ENCODE data around the gene PTPRM. TPM values are rescaled to one million over a fixed set of nuclear protein-coding genes. Genes with fewer than 3 reads are reported as not detected.

The PTPRM gene
- total RNA-seq, 4 donors from 2014 or later: 206 to 337 (median 255) TPM

- TF ChIP-seq, protein P1, sequence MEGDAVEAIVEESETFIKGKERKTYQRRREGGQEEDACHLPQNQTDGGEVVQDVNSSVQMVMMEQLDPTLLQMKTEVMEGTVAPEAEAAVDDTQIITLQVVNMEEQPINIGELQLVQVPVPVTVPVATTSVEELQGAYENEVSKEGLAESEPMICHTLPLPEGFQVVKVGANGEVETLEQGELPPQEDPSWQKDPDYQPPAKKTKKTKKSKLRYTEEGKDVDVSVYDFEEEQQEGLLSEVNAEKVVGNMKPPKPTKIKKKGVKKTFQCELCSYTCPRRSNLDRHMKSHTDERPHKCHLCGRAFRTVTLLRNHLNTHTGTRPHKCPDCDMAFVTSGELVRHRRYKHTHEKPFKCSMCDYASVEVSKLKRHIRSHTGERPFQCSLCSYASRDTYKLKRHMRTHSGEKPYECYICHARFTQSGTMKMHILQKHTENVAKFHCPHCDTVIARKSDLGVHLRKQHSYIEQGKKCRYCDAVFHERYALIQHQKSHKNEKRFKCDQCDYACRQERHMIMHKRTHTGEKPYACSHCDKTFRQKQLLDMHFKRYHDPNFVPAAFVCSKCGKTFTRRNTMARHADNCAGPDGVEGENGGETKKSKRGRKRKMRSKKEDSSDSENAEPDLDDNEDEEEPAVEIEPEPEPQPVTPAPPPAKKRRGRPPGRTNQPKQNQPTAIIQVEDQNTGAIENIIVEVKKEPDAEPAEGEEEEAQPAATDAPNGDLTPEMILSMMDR (IDR thresholded peaks at IDR 0.05; ENCODE audit: low read depth): no peak
Observed at GRCh38 chr18:7535436-7536205, 31.5 kb upstream of the PTPRM start.

- TF ChIP-seq, protein P1 (IDR thresholded peaks at IDR 0.05; ENCODE audit: low read depth): no peak
Observed at GRCh38 chr18:7537145-7537544, 30.0 kb upstream of the PTPRM start.

DNA sequence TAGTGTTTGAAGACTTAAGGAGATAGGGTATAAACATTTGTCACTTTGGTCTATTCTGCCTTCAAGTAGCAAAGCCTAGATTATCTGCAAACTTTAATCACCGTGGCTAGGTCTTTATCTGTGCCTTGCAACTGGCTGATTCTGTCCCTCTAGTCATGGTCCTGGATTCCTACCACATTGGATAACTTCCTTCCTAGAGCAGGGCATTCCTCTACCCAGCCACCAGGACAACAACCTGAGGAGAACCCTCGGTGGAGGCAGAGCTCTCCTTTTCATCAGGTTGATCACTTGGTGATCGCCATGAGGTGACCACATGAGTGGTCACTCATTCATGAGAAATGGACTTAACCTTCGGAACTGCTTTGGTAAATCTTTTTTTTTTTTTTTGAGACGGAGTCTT, 25.3 kb upstream of the PTPRM start:
- TF ChIP-seq, protein P1 (IDR thresholded peaks at IDR 0.05; ENCODE audit: low read depth): no peak

DNA sequence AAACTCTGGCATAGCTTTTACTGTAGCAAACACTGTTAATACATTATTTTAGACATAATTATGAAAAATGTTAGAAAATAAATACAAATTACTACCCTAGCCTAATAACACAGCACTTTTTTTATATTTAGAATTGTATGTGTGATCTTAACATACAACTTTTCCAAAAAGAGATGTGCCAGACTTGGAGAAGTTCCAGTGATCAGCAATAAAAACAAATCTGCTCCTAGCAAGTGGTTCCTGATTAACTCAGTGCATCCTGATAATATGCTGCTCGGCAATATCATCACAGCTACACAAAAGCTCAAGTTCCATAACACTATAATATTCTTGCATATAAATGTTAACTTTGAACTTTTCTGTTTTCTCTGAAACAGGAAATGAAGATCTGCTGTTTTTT, 22.4 kb upstream of the PTPRM start:
- TF ChIP-seq, protein P1 (IDR thresholded peaks at IDR 0.05; ENCODE audit: low read depth): no peak

DNA sequence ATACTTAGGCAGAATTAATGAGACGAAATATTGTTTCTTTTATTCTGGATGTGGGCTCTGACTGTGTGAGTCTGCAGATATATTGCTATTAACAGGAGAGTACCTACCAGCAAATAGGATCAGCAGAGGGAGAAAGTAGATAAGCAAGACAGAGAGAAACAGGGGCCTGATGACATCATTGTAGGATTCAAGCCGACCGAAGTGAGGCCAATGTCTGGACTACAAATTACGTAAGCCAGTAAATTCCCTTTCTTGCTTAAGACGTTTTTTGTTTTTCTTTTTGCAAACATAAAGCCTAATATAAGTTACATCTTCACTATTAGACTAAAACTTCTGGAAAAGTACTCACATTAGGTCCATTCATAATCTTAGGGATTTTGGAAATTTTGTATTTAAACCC, 21.4 kb upstream of the PTPRM start:
- TF ChIP-seq, protein P1 (IDR thresholded peaks at IDR 0.05; ENCODE audit: low read depth): no peak

GRCh38 chr18:7548221-7548620, 18.9 kb upstream of the PTPRM start:
- TF ChIP-seq, protein P1 (IDR thresholded peaks at IDR 0.05; ENCODE audit: low read depth): no peak

DNA sequence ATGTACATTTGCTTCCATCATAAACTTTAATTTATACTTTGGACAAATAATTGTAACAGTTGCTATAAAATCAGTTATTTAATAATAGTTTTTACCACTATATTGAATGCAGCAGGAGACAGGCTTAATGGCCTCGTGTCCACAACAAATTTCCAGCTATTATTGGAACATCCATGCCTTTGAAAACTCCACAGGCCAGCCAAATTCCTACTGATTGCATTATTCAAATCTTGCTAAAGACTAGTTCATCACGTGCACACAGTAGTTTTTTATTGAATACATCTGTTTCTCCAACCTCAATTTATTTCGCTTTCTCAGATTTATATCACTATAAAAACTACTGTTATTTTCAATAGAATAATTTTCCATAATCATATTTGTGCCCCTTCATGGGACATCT, 18.4 kb upstream of the PTPRM start:
- TF ChIP-seq, protein P1 (IDR thresholded peaks at IDR 0.05; ENCODE audit: low read depth): no peak

All from subcutaneous adipose tissue (tissue), 4 donors.